GM18870 (cell line): Measurements from ENCODE around the gene L3MBTL3.

Experiments used
- ATAC-seq: cut with Tn5 transposase; IDR thresholded peaks from one replicate; pipeline ENCODE4 v1.9.1; 2021; ENCODE audit warnings: moderate library complexity; ENCODE audit not compliant: unreplicated experiment

The L3MBTL3 gene

GRCh38 chr6:130018292-130018743, at the start of gene L3MBTL3:
L3MBTL3 (plus strand) TSS chr6:130018581; CDS start chr6:130042700, 24,119 bp downstream.
- peak; percentile 61 for ATAC-seq

GRCh38 chr6:129969064-129969463, 49.3 kb upstream of the L3MBTL3 start:
- ATAC-seq, result no peak

- ATAC-seq, result no peak
Observed at GRCh38 chr6:129976110-129976509, 42.3 kb upstream of the L3MBTL3 start.

GRCh38 chr6:129978148-129978916, 40.0 kb upstream of the L3MBTL3 start:
- ATAC-seq, result no peak

- no peak for ATAC-seq
Observed at GRCh38 chr6:129980821-129981220, 37.6 kb upstream of the L3MBTL3 start.

GRCh38 chr6:129981598-129981997, 36.8 kb upstream of the L3MBTL3 start:
- no peak for ATAC-seq

GRCh38 chr6:129989396-129989795, 29.0 kb upstream of the L3MBTL3 start:
- no peak for ATAC-seq

- ATAC-seq, result no peak
Observed at GRCh38 chr6:129992881-129993280, 25.5 kb upstream of the L3MBTL3 start.

GRCh38 chr6:129994410-129994809, 24.0 kb upstream of the L3MBTL3 start:
- no peak for ATAC-seq

GRCh38 chr6:129996387-129996786, 22.0 kb upstream of the L3MBTL3 start:
- no peak for ATAC-seq

- ATAC-seq, result no peak
Observed at GRCh38 chr6:130000526-130001421, 17.6 kb upstream of the L3MBTL3 start.

GRCh38 chr6:130008236-130008873, 10.0 kb upstream of the L3MBTL3 start:
- no peak for ATAC-seq

GRCh38 chr6:130009146-130009545, 9.2 kb upstream of the L3MBTL3 start:
- ATAC-seq, result no peak

- ATAC-seq, result no peak
Observed at GRCh38 chr6:130010387-130010786, 8.0 kb upstream of the L3MBTL3 start.

GRCh38 chr6:130012728-130013127, 5.7 kb upstream of the L3MBTL3 start:
- ATAC-seq, result no peak

GRCh38 chr6:130018744-130019325, 454 bp downstream of the L3MBTL3 start:
- ATAC-seq, result peak; percentile 13

GRCh38 chr6:130019326-130020072, 1.1 kb downstream of the L3MBTL3 start:
- no peak for ATAC-seq

- no peak for ATAC-seq
Observed at GRCh38 chr6:130020073-130020906, 1.9 kb downstream of the L3MBTL3 start.

GRCh38 chr6:130020907-130021629, 2.7 kb downstream of the L3MBTL3 start:
- ATAC-seq, result peak; percentile 70
